GM18507 (cell line): ENCODE measurements around the gene RASL12.
"Not testable (repeated sequence)": the region's sequence is repeated elsewhere in the genome, so short reads cannot be mapped to it uniquely, and the experiment has no call there.

ENCODE experiments used
- DNase-seq: peaks from one replicate; pipeline ENCODE4 v3.0.0; 2011; ENCODE audit warnings: low read depth; ENCODE audit not compliant: insufficient read length; ENCODE audit errors: extremely low spot score
- FAIRE-seq: peaks from 2 replicates; lab custom pipeline; 2011; peaks lifted over from hg19 to GRCh38; lab: Jason Lieb, UNC

The RASL12 gene

DNA sequence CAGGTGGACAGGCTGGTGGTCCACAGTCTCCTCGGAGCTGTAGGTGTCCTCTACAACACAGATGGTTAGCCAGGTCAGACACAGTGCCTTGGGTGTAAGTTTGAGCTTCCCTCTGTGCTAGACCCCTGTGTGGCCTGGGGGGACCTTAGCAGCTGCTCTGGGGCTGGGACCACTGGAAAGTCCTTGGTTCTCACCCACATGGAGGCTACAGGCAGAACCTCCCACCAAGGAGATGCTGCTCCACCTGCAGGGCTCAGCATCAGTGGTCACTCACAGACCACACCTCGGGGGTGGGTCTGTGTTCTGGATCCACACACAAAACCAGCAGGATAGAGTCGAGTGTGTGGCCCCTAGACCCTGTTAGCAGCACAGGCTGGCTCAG is 8.4 kb downstream of the RASL12 start:
- no peak for FAIRE-seq

DNA sequence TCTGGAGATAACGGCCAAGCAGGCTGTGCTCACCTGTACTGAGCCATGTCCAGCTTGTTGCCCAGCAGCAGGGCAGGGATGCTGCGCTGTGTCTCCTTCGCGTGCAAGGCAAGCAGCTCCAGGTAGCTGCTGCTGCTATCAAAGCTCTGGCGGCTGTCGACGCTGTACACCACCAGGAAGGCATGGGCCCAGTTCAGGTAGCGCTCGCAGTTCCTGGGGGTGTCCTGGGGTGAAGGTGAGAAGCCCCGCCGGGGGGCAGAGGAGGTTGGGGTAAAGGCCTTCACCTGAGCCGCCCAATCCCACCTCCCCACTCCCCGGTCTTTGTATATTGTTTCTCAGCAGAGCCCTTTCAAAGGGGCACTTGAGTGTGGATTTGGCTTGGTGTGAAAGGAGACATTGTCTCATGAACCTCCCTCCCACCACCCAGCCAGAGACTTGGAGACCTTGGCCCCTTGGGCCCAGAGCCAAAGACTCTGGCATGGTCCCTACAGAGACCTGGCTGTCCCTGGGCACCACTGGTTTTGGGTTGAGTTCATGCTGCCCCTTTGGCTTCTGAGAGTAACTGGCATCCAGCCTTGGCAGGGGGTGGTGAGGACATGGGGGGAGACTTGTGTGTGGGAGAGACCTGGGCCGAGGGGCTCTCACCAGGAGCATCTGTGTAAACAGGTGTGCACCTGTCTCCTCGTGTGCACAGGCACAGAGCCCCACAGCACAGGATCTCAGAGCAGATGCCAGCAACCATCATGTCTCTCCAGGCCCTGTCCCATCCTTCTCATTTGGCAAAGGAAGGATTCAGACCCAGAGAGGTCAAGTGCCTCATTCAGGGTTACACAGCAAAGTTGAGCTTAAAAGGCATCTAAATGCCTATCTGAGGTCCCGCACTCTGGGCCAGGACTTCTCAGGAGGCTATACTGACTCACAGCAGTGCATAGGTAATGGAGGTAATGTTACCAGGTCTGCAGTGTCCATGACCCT is 9.1 kb downstream of the RASL12 start:
- DNase-seq, result no peak

More for the DNA sequence above, 8.4 kb downstream of the RASL12 start:
- DNase-seq, result no peak

DNA sequence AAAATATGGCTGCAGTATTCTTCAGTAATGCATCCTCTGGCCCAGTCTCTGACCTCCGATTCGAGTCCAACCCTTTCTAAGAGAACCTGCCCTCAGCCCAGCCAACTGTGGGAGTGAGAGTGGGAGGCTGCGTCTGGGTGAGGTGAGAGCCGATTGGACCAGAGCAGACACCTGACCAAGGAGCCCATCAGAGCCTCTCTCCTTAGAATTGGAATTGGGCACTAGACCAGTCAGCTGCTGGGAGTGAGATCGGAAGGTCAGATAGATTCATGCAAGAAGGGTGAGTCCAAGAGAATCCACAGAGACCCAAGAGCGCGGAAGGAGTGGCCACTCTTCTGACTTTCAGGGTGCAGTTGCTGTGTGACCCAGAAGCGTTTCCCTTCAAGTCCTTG is 10.2 kb downstream of the RASL12 start:
- DNase-seq (no peak), FAIRE-seq (no peak)

More for the DNA sequence above, 9.1 kb downstream of the RASL12 start:
- FAIRE-seq, result no peak

DNA sequence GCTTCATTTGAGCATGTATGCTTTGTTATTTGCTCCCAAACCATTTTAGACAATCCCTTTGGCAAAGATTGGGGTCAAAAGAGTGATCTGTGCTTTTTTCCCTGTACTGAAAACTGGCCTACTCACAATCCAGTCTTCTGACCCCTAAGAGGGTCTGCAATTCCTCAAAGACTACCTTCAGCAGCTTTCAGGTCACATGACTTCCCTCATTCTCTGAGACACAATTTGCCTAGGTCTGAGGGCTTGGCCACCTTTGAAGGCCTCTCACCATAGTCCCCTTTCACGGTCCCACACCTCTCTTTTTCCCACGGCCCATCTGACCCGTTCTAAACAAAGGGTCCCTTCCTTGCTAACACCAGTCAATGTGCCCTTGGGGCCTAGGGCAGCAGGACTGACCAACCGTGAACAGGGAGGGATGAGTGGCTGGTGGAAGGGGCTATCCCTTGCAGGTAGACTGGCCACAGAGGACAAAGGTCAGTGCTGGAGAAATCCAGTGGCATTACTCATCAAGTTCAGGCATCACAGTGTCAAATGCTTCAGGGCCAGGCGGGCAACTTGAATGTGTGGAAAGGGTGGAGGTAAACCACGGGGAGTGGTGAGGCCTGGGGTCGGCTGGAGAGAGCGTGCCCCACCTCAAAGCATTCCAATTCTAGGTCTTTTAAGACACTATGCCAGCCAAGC is 10.8 kb downstream of the RASL12 start:
- DNase-seq (no peak), FAIRE-seq (no peak)

DNA sequence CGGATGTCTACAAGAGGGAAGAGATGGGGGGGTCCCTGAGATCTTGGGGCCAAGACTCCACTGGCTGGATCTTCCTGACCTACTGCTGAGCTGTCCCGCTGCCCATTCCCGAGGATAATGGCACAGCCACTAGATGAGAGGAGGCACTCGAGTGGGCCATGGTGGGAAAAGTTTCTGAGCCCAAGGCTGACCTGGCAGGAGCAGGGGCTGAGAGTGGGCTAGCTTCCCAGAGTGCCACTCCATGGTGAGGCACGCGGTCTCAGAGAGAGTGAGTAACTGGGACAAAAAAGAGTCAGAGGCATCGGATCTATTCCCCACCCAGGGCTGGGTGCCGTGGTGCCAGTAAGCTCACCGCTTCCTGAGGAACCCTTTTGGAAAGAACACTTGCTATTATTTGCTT is 11.7 kb downstream of the RASL12 start:
- DNase-seq (no peak), FAIRE-seq (no peak)

DNA sequence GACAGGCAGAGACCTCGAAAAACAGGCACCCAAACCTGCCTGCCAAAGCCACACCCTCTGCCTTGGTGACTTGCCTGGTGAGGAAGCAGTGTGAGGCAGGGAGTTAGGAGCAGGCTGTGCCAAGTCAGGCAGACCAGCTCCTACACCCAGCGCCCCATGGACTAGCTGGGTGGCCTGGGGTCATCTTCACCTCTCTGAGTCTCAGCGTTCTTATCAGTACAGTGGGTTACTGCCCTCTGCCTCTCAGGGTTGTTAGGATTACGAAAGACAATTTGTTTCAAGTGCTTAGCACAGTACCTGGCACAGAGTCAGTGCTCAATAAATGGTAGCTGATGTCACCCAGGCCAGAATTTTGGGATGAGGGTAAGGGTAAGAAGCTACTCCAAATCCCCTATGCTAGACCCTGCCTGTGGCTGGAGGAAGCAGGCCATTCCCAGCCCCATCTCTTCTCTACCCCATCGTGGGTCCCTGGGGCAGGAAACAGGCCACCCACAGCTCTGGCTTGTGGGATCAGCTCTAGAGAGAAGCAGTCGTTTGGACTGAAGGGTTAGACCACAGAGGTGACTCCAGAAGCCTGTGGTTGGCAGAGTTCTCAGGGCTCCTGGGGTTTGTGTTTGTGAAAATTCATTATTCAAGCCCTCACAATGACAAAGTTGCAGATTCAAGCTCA is 12.5 kb downstream of the RASL12 start:
- DNase-seq, result no peak

DNA sequence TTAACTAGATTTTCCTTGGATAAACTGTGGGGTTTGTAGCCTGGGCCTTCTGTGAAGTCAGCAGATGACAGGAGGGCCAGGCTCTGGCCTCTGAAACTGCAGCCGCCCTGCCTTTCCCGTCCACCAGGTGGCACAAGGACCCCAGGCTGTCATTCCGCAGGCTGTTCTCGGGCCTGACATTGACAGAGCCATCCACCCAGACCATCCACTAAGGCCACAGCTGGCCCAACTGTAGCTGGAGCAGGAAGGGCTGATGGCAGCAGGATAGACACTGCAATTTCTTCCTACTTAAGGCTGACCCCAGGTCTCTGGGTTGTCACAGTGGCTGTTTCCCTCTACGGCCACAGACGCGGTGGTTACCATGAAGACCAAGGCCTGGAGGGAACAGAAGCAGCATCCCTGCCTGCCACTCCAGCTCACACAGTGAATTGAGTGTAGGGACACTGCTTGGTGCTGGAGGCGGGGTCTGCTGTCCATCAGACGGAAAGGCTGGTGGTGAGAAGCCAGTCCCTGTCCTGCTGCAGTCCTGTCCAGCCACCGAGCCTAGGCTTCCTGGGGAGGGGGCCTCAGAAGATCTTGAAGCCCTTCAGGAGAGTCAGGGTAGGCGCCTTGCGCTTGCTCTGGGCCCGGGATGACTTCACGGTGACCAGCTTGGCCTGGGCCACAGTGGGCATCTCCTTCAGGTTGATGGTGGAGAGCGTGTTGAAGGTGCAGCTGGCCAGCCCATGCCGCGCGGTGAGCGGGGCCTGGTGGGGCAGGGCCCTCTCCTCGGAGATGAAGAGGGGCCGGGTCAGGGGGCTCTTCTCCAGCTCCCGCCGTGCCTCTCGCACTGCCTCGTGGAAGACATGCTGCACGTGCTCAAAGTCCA is 13.2 kb downstream of the RASL12 start:
- FAIRE-seq (peak; percentile 83), DNase-seq (peak; percentile 68)

More for the DNA sequence above, 12.5 kb downstream of the RASL12 start:
- FAIRE-seq, result no peak

DNA sequence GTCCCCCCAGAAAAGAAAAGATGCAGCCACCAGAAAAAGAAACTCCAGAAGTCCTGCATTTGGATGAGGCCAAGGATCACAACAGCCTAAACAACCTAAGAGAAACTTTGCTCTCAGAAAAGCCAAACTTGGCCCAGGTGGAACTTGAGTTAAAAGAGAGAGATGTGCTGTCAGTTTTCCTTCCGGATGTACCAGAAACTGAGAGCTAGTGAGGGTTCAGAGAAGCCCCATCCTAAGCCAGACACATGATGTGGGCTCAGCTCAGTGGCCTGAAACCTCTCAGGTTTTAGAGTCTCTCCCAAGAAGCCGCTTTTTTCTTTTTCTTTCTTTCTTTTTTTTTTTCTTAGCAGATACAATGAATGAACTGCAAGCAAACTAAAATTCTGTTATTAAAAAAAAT is 14.8 kb downstream of the RASL12 start:
- FAIRE-seq (no peak), DNase-seq (no peak)

DNA sequence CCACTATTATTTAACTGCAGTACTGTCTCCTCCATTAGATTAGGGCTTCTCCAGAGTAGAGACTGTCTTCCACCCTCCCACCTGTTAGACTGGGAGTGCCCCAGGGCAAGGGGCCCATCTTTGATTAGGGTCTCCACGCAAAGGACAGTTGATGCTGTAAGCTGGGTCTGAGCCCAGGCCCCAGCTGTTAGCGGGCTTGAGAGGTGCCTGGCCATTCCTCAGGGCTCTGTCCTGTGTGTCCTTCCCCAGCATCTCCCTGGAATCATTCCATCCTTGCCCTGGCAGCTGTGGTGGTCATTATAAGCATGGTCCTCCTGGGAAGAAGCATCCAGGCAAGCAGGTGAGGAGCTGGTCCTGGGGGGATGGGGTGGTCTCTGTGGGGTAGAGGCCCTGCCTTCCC is 16.5 kb downstream of the RASL12 start:
- DNase-seq (no peak), FAIRE-seq (no peak)

DNA sequence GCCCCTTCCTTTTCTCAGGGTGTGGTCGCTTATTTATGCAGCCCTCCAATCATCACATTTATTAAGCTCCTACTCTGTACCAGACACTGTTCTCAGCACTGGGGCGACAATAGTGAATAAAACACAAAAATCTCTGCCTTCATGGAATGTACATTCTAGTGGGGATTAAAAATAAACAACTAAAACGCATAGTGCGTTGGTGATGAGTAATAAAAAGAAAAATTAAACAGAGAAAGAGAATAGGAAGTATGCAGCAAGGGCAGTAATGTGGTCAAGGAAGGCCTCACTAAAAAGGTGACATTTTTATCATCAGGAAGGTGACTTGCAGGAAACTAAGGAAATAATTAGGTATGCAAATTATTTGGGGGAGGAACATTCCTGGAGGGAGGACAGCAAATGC is 17.5 kb downstream of the RASL12 start:
- FAIRE-seq (no peak), DNase-seq (no peak)

DNA sequence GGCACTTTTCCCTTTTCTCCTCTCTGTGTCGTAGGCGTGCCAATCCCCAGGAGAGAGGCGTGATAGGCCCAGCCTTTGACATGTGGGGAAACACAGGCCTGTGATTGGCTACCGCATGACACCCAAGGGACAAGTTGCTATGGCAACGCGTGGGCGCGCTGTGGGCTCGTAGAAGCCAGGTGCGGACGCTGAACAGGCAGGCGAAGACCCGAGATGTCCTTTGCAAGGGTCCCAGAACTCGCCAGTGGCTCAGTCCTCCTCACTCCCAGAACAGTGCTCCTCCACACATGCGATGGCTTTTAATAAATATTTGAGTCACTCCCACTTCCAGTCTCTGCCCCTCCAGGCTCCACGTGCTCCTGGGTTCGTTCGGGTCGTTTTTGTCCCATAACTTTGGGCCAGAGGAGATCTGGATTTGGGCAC is 18.4 kb downstream of the RASL12 start:
- FAIRE-seq (peak; percentile 95), DNase-seq (peak; percentile 92)

DNA sequence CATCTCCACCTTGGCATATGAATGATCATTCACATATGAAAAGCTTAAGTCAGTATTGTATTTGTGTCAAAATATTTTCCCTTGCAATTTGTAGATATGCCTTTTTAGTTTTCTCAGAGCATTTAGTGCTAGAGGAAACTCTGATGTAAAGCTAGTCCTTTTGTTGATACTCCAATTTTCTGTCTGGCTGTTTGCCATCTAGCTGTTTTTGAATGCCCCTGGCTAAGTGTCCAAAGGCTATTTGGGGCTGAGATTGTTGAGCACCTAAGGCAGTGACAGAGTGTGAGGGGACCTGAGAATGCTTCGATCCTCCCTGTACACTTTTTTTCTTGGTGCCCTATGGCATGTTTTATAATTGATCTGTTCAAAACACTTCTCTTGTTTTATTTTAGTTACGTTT is 19.6 kb downstream of the RASL12 start:
- no peak for FAIRE-seq

DNA sequence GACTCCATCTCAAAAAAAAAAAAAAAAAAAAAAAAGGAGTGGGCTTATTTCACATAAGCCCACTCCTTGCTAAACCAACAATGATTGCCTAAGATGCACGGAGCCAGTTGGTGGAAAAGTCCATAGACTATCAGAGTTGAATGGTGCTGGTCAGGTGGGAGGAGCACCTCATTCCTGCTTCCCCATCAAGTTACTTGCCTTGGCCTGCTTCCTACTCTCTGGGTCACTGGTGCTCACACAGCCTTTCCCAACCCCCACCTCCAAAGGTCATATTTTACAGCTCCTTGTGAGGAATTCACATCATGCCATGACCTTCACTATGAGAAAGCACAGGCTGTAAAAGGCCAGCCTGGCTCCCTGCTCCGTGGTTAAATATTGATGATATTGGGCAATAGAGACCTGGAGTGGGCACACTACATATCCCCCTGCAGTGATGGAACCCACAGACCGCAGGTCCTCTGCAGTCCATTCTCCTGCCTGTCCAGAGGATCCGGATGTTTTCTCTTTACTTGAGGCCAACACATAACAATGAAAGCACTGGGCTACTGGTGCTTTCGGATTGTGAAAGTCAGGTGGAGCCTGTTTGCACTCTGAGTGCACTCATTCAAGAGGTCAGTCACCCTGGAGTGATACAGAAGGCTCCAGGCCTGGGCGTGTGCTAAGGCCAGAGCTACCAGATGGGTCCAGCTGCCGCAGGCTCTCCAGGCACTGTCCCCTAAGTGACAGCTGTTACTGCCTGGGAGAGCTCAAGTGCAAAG is 22.9 kb downstream of the RASL12 start, which contains the start of gene SLC51B:
TSS of gene SLC51B (plus strand) at position 664 of the 758 bp plus-strand sequence. CDS start 4,618 bp downstream, outside the sequence.
- no peak for FAIRE-seq
- no peak for DNase-seq

More for the DNA sequence above, 19.6 kb downstream of the RASL12 start:
- no peak for DNase-seq

DNA sequence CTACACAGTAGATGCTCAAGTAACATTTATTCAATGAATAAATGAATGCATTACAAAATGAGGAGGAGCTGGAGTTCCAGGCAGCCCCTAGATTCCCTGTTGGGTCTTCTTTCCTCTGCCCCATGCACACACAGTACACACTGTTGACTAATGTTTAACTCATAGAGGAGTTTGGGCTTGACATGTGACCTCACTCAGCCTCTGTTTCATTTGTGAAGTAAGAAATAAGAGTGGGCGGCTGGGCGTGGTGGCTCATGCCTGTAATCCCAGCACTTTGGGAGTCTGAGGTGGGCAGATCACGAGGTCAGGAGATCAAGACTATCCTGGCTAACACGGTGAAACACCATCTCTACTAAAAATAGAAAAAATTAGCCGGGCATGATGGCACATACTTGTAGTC is 23.6 kb downstream of the RASL12 start:
- peak; percentile 80 for FAIRE-seq
- not testable (repeated sequence) for DNase-seq

DNA sequence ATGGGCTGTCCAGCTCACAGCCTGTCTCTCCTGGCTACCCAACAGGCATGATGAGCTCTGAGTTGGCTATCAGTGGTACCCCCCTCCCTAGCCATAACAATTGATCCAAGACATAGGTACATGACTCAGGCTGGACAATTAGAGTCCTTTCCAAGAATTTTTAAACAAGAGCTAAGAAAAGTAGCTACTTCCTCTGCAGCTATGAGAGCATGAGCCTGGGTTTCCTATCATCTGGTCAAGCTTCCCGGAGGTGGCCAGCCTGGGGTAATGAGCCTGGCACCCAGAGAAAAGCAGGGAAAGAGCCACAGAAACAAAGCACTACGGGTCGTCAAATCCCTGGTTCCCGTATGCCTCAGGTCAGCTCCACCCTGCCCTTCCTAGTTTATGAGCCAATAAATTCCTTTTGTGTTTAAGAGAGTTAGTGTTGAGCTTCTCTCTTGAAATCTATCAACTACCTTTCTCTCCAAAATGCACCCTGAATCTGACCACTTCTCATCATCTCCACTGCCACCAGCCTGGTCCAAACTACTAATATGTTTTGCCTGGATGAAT is 24.9 kb downstream of the RASL12 start:
- DNase-seq (no peak), FAIRE-seq (no peak)

DNA sequence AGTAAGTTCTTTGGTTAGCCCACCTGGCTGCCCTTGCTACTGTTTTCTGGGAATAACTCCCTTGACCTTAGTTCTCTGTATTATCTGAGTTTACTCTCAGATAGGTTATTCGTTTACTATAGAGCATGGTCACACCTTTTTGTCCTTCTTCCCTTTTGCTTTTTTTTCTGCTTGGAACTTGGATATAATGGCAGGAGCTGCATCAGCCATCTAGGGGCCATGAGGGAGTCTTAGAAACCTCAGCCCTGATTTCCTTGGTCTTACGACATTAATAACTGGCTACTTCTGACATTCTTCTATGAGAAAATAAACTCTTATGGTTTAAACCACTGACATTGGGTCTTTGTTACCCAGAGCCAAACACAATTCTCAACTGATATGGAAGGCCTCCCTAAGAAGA is 26.0 kb downstream of the RASL12 start:
- DNase-seq, result no peak
- FAIRE-seq, result no peak

DNA sequence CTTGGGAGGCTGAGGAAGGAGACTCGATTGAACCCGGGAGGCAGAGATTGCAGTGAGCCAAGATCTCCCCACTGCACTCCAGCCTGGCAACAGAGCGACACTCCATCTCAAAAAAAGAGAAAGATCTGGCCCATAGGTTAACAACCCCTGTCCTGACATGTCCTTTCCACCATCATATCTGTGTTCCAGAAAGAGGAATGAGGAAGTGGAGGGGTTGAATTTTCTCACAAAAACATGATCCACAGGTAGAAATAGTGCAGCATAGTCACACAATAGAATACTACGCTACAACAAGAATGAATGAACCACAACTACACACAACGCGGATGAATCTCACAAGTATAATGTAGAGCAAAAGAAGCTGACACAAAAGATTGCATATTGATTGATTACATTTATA is 27.3 kb downstream of the RASL12 start:
- DNase-seq (no peak), FAIRE-seq (no peak)

DNA sequence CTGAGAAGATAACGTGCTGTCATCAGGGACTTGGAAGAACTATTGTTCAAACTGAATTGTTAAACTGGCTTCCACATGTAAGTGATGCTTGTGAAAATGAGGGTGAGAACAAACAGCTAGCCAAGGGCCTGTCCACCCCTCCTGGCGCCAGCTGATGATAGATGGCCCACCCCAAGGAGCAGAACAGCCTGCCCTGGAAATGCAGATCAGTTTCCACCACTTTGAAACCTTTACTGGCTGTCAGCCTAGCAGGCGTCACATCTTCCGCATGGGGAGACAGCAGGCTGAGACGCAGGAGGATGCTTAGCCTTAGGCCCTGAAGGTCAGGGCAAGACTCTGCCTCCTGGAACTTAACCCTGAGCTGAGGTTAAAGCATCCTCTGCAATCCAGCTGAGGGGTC is 29.0 kb downstream of the RASL12 start:
- FAIRE-seq, result no peak
- DNase-seq, result no peak
